Measurements from ENCODE around the gene CLCN4. TPM values are rescaled to one million over a fixed set of nuclear protein-coding genes. Genes with fewer than 3 reads are reported as not detected.

The CLCN4 gene
- total and polyA plus RNA-seq, 10 donors = 0.63 to 10.9 (median 5.0) TPM

DNA sequence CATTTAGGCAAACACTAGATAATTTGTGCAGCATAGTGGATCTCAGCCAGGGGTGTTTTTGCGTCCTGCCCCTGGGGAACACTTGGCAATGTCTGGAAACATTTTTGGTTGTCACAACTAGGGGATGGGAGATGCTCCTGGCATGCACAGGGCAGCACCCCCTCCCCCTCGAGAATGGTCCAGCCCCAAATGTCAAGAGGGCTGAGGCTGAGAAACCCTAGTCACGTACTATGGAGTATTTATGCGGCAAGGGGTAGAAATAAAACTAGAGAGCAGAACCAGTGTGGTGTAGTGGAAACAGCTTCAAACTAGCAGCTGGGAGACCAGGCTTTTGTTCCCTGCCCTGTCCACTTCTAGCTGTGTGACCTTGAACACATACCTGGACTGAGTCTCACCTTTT, 38.2 kb upstream of the CLCN4 start:
- no peak for DNase-seq
- WGBS, 5 donors = 75 to 91% (median 86%) methylated on average over 3 to 4 of the region's 4 CpGs
- intact Hi-C loops (cut with DNase I; ENCODE audit: low total_unique reads) = loop anchor here (2.0 to 10.0 kb wide), 2 partner anchors 124 to 234 kb away; no protein-coding TSS in a partner anchor
- Histone ChIP-seq H3K27me3 (replicated peaks in 1 of 7) (no peaks in the 10 kb centered on the region), H3K9me3 (peaks cover 0 to 8% (median 0%) of the 10 kb centered on the region in 8 donors), H3K27ac (peak overlapping the region in 5 of 8 donors; percentile 18 to 49 (median 45)), H3K4me3 (no peak overlapping the region), H3K36me3 (peaks cover 0 to 31% (median 8%) of the 10 kb centered on the region in 6 donors), H3K4me1 (peaks cover 4 to 88% (median 42%) of the 10 kb centered on the region in 6 donors)
- TF ChIP-seq POLR2AphosphoS5 (IDR thresholded peaks at IDR 0.05) = no peak

- 12 to 16% (median 13%) methylated on average over 10 to 16 of the region's 16 CpGs for WGBS, 5 donors
- Histone ChIP-seq H3K4me1 (peaks cover 4 to 80% (median 42%) of the 10 kb centered on the region in 6 donors), H3K27ac (peak overlapping the region in 5 of 8 donors; percentile 18 to 49 (median 45)), H3K27me3 (replicated peaks in 1 of 7) (no peaks in the 10 kb centered on the region), H3K4me3 (no peak overlapping the region), H3K9me3 (peaks cover 0 to 8% (median 0%) of the 10 kb centered on the region in 8 donors), H3K36me3 (peaks cover 0 to 39% (median 8%) of the 10 kb centered on the region in 6 donors)
- TF ChIP-seq, protein P1, sequence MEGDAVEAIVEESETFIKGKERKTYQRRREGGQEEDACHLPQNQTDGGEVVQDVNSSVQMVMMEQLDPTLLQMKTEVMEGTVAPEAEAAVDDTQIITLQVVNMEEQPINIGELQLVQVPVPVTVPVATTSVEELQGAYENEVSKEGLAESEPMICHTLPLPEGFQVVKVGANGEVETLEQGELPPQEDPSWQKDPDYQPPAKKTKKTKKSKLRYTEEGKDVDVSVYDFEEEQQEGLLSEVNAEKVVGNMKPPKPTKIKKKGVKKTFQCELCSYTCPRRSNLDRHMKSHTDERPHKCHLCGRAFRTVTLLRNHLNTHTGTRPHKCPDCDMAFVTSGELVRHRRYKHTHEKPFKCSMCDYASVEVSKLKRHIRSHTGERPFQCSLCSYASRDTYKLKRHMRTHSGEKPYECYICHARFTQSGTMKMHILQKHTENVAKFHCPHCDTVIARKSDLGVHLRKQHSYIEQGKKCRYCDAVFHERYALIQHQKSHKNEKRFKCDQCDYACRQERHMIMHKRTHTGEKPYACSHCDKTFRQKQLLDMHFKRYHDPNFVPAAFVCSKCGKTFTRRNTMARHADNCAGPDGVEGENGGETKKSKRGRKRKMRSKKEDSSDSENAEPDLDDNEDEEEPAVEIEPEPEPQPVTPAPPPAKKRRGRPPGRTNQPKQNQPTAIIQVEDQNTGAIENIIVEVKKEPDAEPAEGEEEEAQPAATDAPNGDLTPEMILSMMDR (IDR thresholded peaks at IDR 0.05 in 8 of 11, conservative IDR thresholded peaks at IDR 0.05 in 3 of 11) = peak; percentile 97 to 100 (median 100)
- no peak for TF ChIP-seq POLR2A (IDR thresholded peaks at IDR 0.05)
- peak in 1 of 3 donors; percentile 94 for TF ChIP-seq POLR2AphosphoS5 (IDR thresholded peaks at IDR 0.05)
- intact Hi-C loops (cut with DNase I; ENCODE audit: low total_unique reads) = loop anchor here (2.0 to 10.0 kb wide), 2 partner anchors 125 to 235 kb away; no protein-coding TSS in a partner anchor
- DNase-seq = peak; percentile 85
These were observed 37.3 kb upstream of the CLCN4 start for GRCh38 chrX:10119399-10119990.

GRCh38 chrX:10120331-10120730, 36.4 kb upstream of the CLCN4 start:
- H3K36me3 ChIP-seq = peaks cover 0 to 47% (median 8%) of the 10 kb centered on the region in 6 donors
- intact Hi-C loops (cut with DNase I; ENCODE audit: low total_unique reads) = no loop called here
- H3K27ac ChIP-seq = peak overlapping the region in 4 of 8 donors; percentile 47 to 53 (median 52)
- TF ChIP-seq, protein P1 (IDR thresholded peaks at IDR 0.05 in 8 of 11, conservative IDR thresholded peaks at IDR 0.05 in 3 of 11) = no peak
- TF ChIP-seq POLR2A (IDR thresholded peaks at IDR 0.05) = no peak
- TF ChIP-seq POLR2AphosphoS5 (IDR thresholded peaks at IDR 0.05) = no peak
- H3K4me1 ChIP-seq = peaks cover 4 to 71% (median 39%) of the 10 kb centered on the region in 6 donors
- no peak for DNase-seq
- H3K4me3 ChIP-seq = no peak overlapping the region
- no peaks in the 10 kb centered on the region for H3K27me3 ChIP-seq (replicated peaks in 1 of 7)
- peaks cover 0 to 8% (median 0%) of the 10 kb centered on the region in 8 donors for H3K9me3 ChIP-seq
- 57 to 80% (median 68%) methylated on average over 8 of the region's 8 CpGs for WGBS, 5 donors

GRCh38 chrX:10120828-10121227, 35.9 kb upstream of the CLCN4 start:
- Histone ChIP-seq H3K9me3 (peaks cover 0 to 8% (median 0%) of the 10 kb centered on the region in 8 donors), H3K4me1 (peaks cover 4 to 68% (median 39%) of the 10 kb centered on the region in 6 donors), H3K36me3 (peaks cover 0 to 52% (median 9%) of the 10 kb centered on the region in 6 donors), H3K4me3 (peak overlapping the region in 1 of 8 donors; percentile 24), H3K27ac (peak overlapping the region in 4 of 8 donors; percentile 47 to 53 (median 52)), H3K27me3 (replicated peaks in 1 of 7) (no peaks in the 10 kb centered on the region)
- TF ChIP-seq, protein P1 (IDR thresholded peaks at IDR 0.05 in 8 of 11, conservative IDR thresholded peaks at IDR 0.05 in 3 of 11) = no peak
- TF ChIP-seq POLR2AphosphoS5 (IDR thresholded peaks at IDR 0.05) = no peak
- no peak for TF ChIP-seq POLR2A (IDR thresholded peaks at IDR 0.05)
- DNase-seq = no peak
- 26 to 72% (median 55%) methylated on average over 7 of the region's 7 CpGs for WGBS, 5 donors
- intact Hi-C loops (cut with DNase I; ENCODE audit: low total_unique reads) = no loop called here
